22Rv1 (cell line): ENCODE measurements around the gene CDX1.

Experiments used
- H3K27ac ChIP-seq: fragments of 450-650 bp; 2 replicates; pipeline ENCODE4 v1.5.1; 2017
- CTCF ChIP-seq: fragments of 450-650 bp; IDR thresholded peaks from 2 replicates; pipeline ENCODE4 v1.5.1; 2017; ENCODE audit warnings: mild to moderate bottlenecking
- ZFX ChIP-seq: fragments of 450-650 bp; IDR thresholded peaks from 2 replicates; pipeline ENCODE4 v1.6.1; 2017; ENCODE audit warnings: antibody characterized with exemption, borderline replicate concordance

The CDX1 gene

GRCh38 chr5:150156027-150156368, 10.6 kb upstream of the CDX1 start:
- TF ChIP-seq ZFX = no peak
- TF ChIP-seq CTCF = no peak
- no peak overlapping the region for H3K27ac ChIP-seq

- no peak overlapping the region for H3K27ac ChIP-seq
- TF ChIP-seq CTCF = no peak
- no peak for TF ChIP-seq ZFX
Measured at GRCh38 chr5:150156540-150156939, 10.0 kb upstream of the CDX1 start.

- no peak overlapping the region for H3K27ac ChIP-seq
- TF ChIP-seq ZFX (no peak), CTCF (no peak)
Measured at GRCh38 chr5:150157168-150157567, 9.4 kb upstream of the CDX1 start.

- no peak for TF ChIP-seq CTCF
- no peak for TF ChIP-seq ZFX
- H3K27ac ChIP-seq = no peak overlapping the region
Measured at GRCh38 chr5:150158170-150158949, 8.2 kb upstream of the CDX1 start.

GRCh38 chr5:150159031-150159430, 7.5 kb upstream of the CDX1 start:
- TF ChIP-seq CTCF (no peak), ZFX (no peak)
- no peak overlapping the region for H3K27ac ChIP-seq

GRCh38 chr5:150159741-150160179, 6.8 kb upstream of the CDX1 start:
- no peak overlapping the region for H3K27ac ChIP-seq
- no peak for TF ChIP-seq ZFX
- TF ChIP-seq CTCF = no peak

GRCh38 chr5:150160448-150161081, 6.0 kb upstream of the CDX1 start:
- H3K27ac ChIP-seq = no peak overlapping the region
- TF ChIP-seq CTCF (no peak), ZFX (no peak)
